Duodenal mucosa (tissue), 2 donors: ENCODE measurements around the gene CNOT6L.
"Not testable (repeated sequence)": the region's sequence is repeated elsewhere in the genome, so short reads cannot be mapped to it uniquely, and the experiment has no call there.

Experiments
- H3K27ac ChIP-seq: one replicate; pipeline ENCODE4 v1.7.0; 2013; ENCODE audit warnings: low read depth, low read length
- H3K27me3 ChIP-seq, 2 donors: one replicate each; pipeline ENCODE4 v1.7.0; 2013; ENCODE audit warnings: low read length in 2 of 2, control low read depth in 1 of 2; ENCODE audit not compliant: insufficient read depth in 2 of 2, control insufficient read depth in 1 of 2
- H3K36me3 ChIP-seq, 2 donors: one replicate each; pipeline ENCODE4 v1.7.0; 2013; ENCODE audit warnings: low read length in 2 of 2, control low read depth in 1 of 2; ENCODE audit not compliant: insufficient read depth in 2 of 2, control insufficient read depth in 1 of 2
- H3K4me1 ChIP-seq, 2 donors: one replicate each; pipeline ENCODE4 v1.7.0; 2013; ENCODE audit warnings: low read length in 2 of 2, control low read depth in 1 of 2; ENCODE audit not compliant: insufficient read depth in 2 of 2, control insufficient read depth in 1 of 2
- H3K4me3 ChIP-seq, 2 donors: one replicate each; pipeline ENCODE4 v1.7.0; 2013; ENCODE audit warnings: low read length in 2 of 2, low read depth in 1 of 2
- H3K9ac ChIP-seq, 2 donors: one replicate each; pipeline ENCODE4 v1.7.0; 2013; ENCODE audit warnings: low read length in 2 of 2, low read depth in 1 of 2
- H3K9me3 ChIP-seq, 2 donors: one replicate each; pipeline ENCODE4 v1.7.0; 2013; ENCODE audit warnings: low read length in 2 of 2, control low read depth in 1 of 2; ENCODE audit not compliant: control insufficient read depth in 1 of 2

The CNOT6L gene

GRCh38 chr4:77818602-77819403 is at the start of gene CNOT6L:
TSS of gene CNOT6L (minus strand) at chr4:77819368. CDS start at chr4:77819308, 60 bp downstream.
- H3K9me3 ChIP-seq = no peaks in the 10 kb centered on the region
- H3K9ac ChIP-seq = peak within 1 kb of the TSS; percentile 93 to 97
- H3K27ac ChIP-seq = peak within 1 kb of the TSS; percentile 98
- no peaks in the 10 kb centered on the region for H3K36me3 ChIP-seq
- peaks cover 43 to 48% of the 10 kb centered on the region in 2 donors for H3K4me1 ChIP-seq
- peak within 1 kb of the TSS; percentile 82 to 86 for H3K4me3 ChIP-seq
- no peaks in the 10 kb centered on the region for H3K27me3 ChIP-seq

GRCh38 chr4:77865259-77865658 is 46.1 kb upstream of the CNOT6L start:
- no peak overlapping the region for H3K27ac ChIP-seq
- H3K9ac ChIP-seq = no peak overlapping the region
- no peaks in the 10 kb centered on the region for H3K27me3 ChIP-seq
- no peaks in the 10 kb centered on the region for H3K36me3 ChIP-seq
- H3K9me3 ChIP-seq = no peaks in the 10 kb centered on the region
- no peak overlapping the region for H3K4me3 ChIP-seq
- H3K4me1 ChIP-seq = peaks cover 13 to 22% of the 10 kb centered on the region in 2 donors

- H3K27ac ChIP-seq, H3K9me3 ChIP-seq, H3K27me3 ChIP-seq, H3K36me3 ChIP-seq: not testable (repeated sequence)
- Histone ChIP-seq H3K9ac (peak overlapping the region; percentile 91), H3K4me1 (peaks cover 6 to 18% of the 10 kb centered on the region in 2 donors), H3K4me3 (peak overlapping the region; percentile 82 to 100)
Measured at GRCh38 chr4:77863341-77863740, 44.2 kb upstream of the CNOT6L start.

GRCh38 chr4:77862478-77863216 is 43.5 kb upstream of the CNOT6L start, which contains the start of gene MRPL1:
TSS of gene MRPL1 (plus strand) at chr4:77862830. CDS start at chr4:77862849, 19 bp downstream.
- Histone ChIP-seq H3K27ac (peak within 1 kb of the TSS; percentile 93), H3K9ac (peak within 1 kb of the TSS; percentile 91), H3K4me3 (peak within 1 kb of the TSS; percentile 82 to 100), H3K36me3 (no peaks in the 10 kb centered on the region), H3K27me3 (no peaks in the 10 kb centered on the region), H3K4me1 (peaks cover 6 to 18% of the 10 kb centered on the region in 2 donors), H3K9me3 (no peaks in the 10 kb centered on the region)

GRCh38 chr4:77861495-77861894 is 42.3 kb upstream of the CNOT6L start:
- Histone ChIP-seq H3K4me3 (peak overlapping the region; percentile 82 to 100), H3K36me3 (no peaks in the 10 kb centered on the region)

GRCh38 chr4:77859256-77859655 is 40.1 kb upstream of the CNOT6L start:
- Histone ChIP-seq H3K9me3 (no peaks in the 10 kb centered on the region), H3K36me3 (no peaks in the 10 kb centered on the region), H3K27ac (no peak overlapping the region), H3K4me3 (no peak overlapping the region), H3K4me1 (peaks cover 6 to 18% of the 10 kb centered on the region in 2 donors), H3K27me3 (no peaks in the 10 kb centered on the region), H3K9ac (no peak overlapping the region)

More at GRCh38 chr4:77861495-77861894, 42.3 kb upstream of the CNOT6L start:
- Histone ChIP-seq H3K4me1 (peaks cover 6 to 18% of the 10 kb centered on the region in 2 donors), H3K9ac (peak overlapping the region; percentile 91), H3K9me3 (no peaks in the 10 kb centered on the region), H3K27ac (peak overlapping the region; percentile 93), H3K27me3 (no peaks in the 10 kb centered on the region)

GRCh38 chr4:77856152-77856551 is 37.0 kb upstream of the CNOT6L start:
- no peak overlapping the region for H3K27ac ChIP-seq

GRCh38 chr4:77854431-77855111 is 35.4 kb upstream of the CNOT6L start:
- Histone ChIP-seq H3K9me3 (no peaks in the 10 kb centered on the region), H3K9ac (peak overlapping the region in 1 of 2 donors; percentile 2), H3K4me1 (no peaks in the 10 kb centered on the region), H3K36me3 (no peaks in the 10 kb centered on the region), H3K4me3 (no peak overlapping the region), H3K27ac (peak overlapping the region; percentile 72), H3K27me3 (no peaks in the 10 kb centered on the region)

More at GRCh38 chr4:77856152-77856551, 37.0 kb upstream of the CNOT6L start:
- H3K36me3 ChIP-seq = no peaks in the 10 kb centered on the region
- H3K9ac ChIP-seq = no peak overlapping the region
- H3K4me1 ChIP-seq = no peaks in the 10 kb centered on the region
- no peak overlapping the region for H3K4me3 ChIP-seq
- H3K9me3 ChIP-seq = no peaks in the 10 kb centered on the region
- H3K27me3 ChIP-seq = no peaks in the 10 kb centered on the region

GRCh38 chr4:77852892-77853495 is 33.8 kb upstream of the CNOT6L start:
- H3K4me1 ChIP-seq = no peaks in the 10 kb centered on the region
- no peak overlapping the region for H3K4me3 ChIP-seq
- H3K9me3 ChIP-seq = no peaks in the 10 kb centered on the region
- H3K27ac ChIP-seq = peak overlapping the region; percentile 18
- no peaks in the 10 kb centered on the region for H3K36me3 ChIP-seq
- no peaks in the 10 kb centered on the region for H3K27me3 ChIP-seq
- no peak overlapping the region for H3K9ac ChIP-seq
